ENCODE data around the gene STING1. TPM values are rescaled to one million over a fixed set of nuclear protein-coding genes. Genes with fewer than 3 reads are reported as not detected.
"Not testable (repeated sequence)": the region's sequence is repeated elsewhere in the genome, so short reads cannot be mapped to it uniquely, and the experiment has no call there.

STING1 gene
- polyA plus RNA-seq, 1 donor (not counting 4 experiments of a cell fraction or from before 2014, with no cell fraction given): 25.2 TPM

- peaks cover 32% of the 10 kb centered on the region for H3K4me1 ChIP-seq (ENCODE audit: control insufficient read depth, extremely low read depth, insufficient read depth, low read length)
- not testable (repeated sequence) for H3K27ac ChIP-seq (ENCODE audit: control insufficient read depth, insufficient read depth, low read length); H3K79me2 ChIP-seq (ENCODE audit: control insufficient read depth, insufficient read depth, low read length)
Measured at GRCh38 chr5:139478657-139479423, 3.7 kb downstream of the STING1 start.

GRCh38 chr5:139475865-139476617 lies 6.5 kb downstream of the STING1 start:
- Histone ChIP-seq H3K4me2 (ENCODE audit: control insufficient read depth, extremely low read depth, insufficient read depth, low read depth, low read length) (no peak overlapping the region), H3K27me3 (ENCODE audit: control insufficient read depth, extremely low read depth, insufficient read depth, low read length) (no peaks in the 10 kb centered on the region), H3K4me3 (ENCODE audit: control insufficient read depth in 2 of 3, extremely low read depth in 1 of 3, insufficient read depth in 2 of 3, low read depth in 1 of 3, low read length in 3 of 3) (no peak overlapping the region), H3K4me1 (ENCODE audit: control insufficient read depth, extremely low read depth, insufficient read depth, low read length) (peaks cover 20% of the 10 kb centered on the region), H3K36me3 (ENCODE audit: control insufficient read depth in 2 of 2, extremely low read depth in 1 of 2, insufficient read depth in 2 of 2, low read length in 2 of 2) (peaks cover 19 to 21% of the 10 kb centered on the region in 2 experiments), H3K9me3 (ENCODE audit: control insufficient read depth, low read depth, low read length) (no peaks in the 10 kb centered on the region), H3K27ac (ENCODE audit: control insufficient read depth, insufficient read depth, low read length) (no peak overlapping the region), H2AFZ (ENCODE audit: control insufficient read depth, low read length) (no peak overlapping the region), H3K9me1 (ENCODE audit: control insufficient read depth, extremely low read depth, insufficient read depth, low read length) (no peaks in the 10 kb centered on the region), H3K79me2 (ENCODE audit: control insufficient read depth, insufficient read depth, low read length) (peaks cover 1% of the 10 kb centered on the region), H4K20me1 (ENCODE audit: control insufficient read depth, extremely low read depth, insufficient read depth, low read length) (no peaks in the 10 kb centered on the region), H3K9ac (ENCODE audit: control insufficient read depth, extremely low read depth, insufficient read depth, low read length) (no peak overlapping the region)
- dilution Hi-C loops (cut with MboI; ENCODE audit: extremely low pct_ligation_motif_present, low sequenced_read_pairs): no loop called here
- DNase-seq (ENCODE audit: low read depth, low spot score) (no peak), FAIRE-seq (no peak)
- TF ChIP-seq EZH2 (IDR thresholded peaks at IDR 0.05; ENCODE audit: low read length) (no peak), CTCF (optimal IDR thresholded peaks at IDR 0.05 in 1 of 3, IDR thresholded peaks at IDR 0.05 in 1 of 3, conservative IDR thresholded peaks at IDR 0.05 in 1 of 3; ENCODE audit: extremely low read depth in 1 of 3, insufficient read depth in 2 of 3, low read length in 3 of 3) (no peak)

More at GRCh38 chr5:139478657-139479423, 3.7 kb downstream of the STING1 start:
- H3K4me2 ChIP-seq (ENCODE audit: control insufficient read depth, extremely low read depth, insufficient read depth, low read depth, low read length); H3K9me1 ChIP-seq (ENCODE audit: control insufficient read depth, extremely low read depth, insufficient read depth, low read length); H3K4me3 ChIP-seq (ENCODE audit: control insufficient read depth in 2 of 3, extremely low read depth in 1 of 3, insufficient read depth in 2 of 3, low read depth in 1 of 3, low read length in 3 of 3); H3K9ac ChIP-seq (ENCODE audit: control insufficient read depth, extremely low read depth, insufficient read depth, low read length); H3K9me3 ChIP-seq (ENCODE audit: control insufficient read depth, low read depth, low read length); FAIRE-seq; H3K27me3 ChIP-seq (ENCODE audit: control insufficient read depth, extremely low read depth, insufficient read depth, low read length); H2AFZ ChIP-seq (ENCODE audit: control insufficient read depth, low read length); DNase-seq (ENCODE audit: low read depth, low spot score); H4K20me1 ChIP-seq (ENCODE audit: control insufficient read depth, extremely low read depth, insufficient read depth, low read length); dilution Hi-C loops (cut with MboI; ENCODE audit: extremely low pct_ligation_motif_present, low sequenced_read_pairs): not testable (repeated sequence)
- peaks cover 19 to 21% of the 10 kb centered on the region in 2 experiments for H3K36me3 ChIP-seq (ENCODE audit: control insufficient read depth in 2 of 2, extremely low read depth in 1 of 2, insufficient read depth in 2 of 2, low read length in 2 of 2)
